ENCODE results near the gene MTREX.

Gene MTREX

GRCh38 chr5:55343609-55344008 lies 35.8 kb downstream of the MTREX start:
- Histone ChIP-seq H3K36me3 (peaks cover 71% of the 10 kb centered on the region), H3K9me3 (no peaks in the 10 kb centered on the region), H3K4me3 (ENCODE audit: low read depth, low read length) (no peak overlapping the region), H3K4me1 (no peaks in the 10 kb centered on the region), H3K27me3 (no peaks in the 10 kb centered on the region)
- DNase-seq: no peak
- no peak for TF ChIP-seq CTCF (IDR thresholded peaks at IDR 0.05; ENCODE audit: low read depth, low read length)

DNA sequence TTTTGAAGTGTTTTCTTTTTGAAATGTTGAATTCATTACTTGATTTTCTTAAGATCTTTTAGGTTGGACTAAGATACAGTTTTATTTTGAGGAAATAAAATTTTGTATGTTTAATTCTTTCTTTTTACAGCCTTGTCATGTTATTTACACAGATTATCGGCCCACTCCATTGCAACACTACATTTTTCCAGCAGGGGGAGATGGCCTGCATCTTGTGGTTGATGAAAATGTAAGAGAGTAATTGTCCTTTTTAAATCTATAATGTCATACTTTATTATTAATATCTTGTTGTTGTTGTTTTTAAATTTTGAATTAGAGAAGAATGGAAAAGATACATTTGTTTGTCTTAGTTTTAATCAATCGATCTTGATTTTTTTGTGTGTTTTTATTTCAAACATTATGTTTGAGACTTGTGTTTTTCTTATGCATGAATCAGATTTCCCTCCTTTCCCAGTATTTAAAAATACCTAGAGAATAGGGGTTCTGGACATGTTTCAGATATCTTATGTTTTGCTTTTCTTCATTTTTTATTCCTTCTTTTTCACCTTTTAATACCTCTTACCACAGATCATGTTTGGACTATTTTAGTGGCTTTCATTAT lies 36.7 kb downstream of the MTREX start:
- Histone ChIP-seq H3K4me1 (no peaks in the 10 kb centered on the region), H3K36me3 (peaks cover 69% of the 10 kb centered on the region), H3K9me3 (no peaks in the 10 kb centered on the region), H3K4me3 (ENCODE audit: low read depth, low read length) (no peak overlapping the region), H3K27me3 (no peaks in the 10 kb centered on the region)
- TF ChIP-seq CTCF (IDR thresholded peaks at IDR 0.05; ENCODE audit: low read depth, low read length): peak; percentile 88
- DNase-seq: peak; percentile 59

DNA sequence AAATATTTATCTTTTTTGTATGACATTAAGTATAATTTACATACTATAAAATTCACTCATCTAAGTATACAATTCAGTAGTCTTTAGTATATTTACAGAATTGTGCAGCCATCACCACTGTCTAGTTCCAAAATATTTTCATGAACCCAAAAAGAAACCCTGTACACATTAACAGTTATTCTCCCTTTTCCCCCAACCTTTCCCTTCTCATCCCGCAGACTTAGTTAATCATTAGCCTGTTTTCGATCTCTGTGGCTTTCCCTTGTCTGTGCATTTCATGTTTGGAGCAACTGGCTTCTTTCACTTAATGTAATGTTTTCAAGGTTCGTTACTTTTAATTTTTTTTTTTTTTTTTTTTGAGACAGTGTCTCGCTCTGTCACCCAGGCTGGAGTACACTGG lies 37.5 kb downstream of the MTREX start:
- no peak overlapping the region for H3K4me3 ChIP-seq (ENCODE audit: low read depth, low read length)
- H3K9me3 ChIP-seq: no peaks in the 10 kb centered on the region
- no peak for TF ChIP-seq CTCF (IDR thresholded peaks at IDR 0.05; ENCODE audit: low read depth, low read length)
- H3K36me3 ChIP-seq: peaks cover 72% of the 10 kb centered on the region
- DNase-seq: no peak
- no peaks in the 10 kb centered on the region for H3K27me3 ChIP-seq
- no peaks in the 10 kb centered on the region for H3K4me1 ChIP-seq

DNA sequence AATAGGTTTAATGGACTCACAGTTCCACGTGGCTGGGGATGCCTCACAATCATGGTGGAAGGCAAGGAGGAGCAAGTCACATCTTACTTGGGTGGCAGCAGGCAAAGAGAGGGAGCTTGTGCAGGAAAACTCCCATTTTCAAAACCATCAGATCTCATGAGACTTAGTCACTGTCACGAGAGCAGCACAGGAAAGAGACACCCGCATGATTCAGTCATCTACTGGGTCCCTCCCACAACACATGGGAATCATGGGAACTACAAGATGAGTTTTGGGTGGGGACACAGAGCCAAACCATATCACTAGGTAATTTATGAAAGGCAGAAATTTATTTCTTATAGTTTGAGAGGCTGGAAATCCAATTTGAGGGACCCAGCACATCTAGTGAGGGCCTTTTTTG lies 40.0 kb downstream of the MTREX start:
- DNase-seq: no peak
- peaks cover 79% of the 10 kb centered on the region for H3K36me3 ChIP-seq

DNA sequence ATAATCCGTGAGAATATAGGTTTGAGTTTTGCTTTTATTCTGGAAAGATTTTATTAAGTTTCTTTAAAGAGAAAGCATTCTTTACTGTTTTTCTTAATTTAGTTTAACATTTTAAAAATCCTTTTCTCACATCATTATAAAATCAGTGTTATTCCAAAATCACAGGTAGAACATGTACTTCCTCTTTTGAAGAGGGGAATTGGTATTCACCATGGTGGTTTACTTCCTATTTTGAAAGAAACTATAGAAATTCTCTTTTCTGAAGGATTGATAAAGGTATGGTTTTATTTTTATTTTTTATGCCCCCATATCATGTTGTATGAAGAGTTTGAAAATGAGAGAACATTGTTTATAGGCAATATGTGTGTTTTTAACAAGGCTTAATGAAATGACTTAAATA lies 43.0 kb downstream of the MTREX start:
- Histone ChIP-seq H3K36me3 (peaks cover 81% of the 10 kb centered on the region), H3K4me3 (ENCODE audit: low read depth, low read length) (no peak overlapping the region), H3K9me3 (no peaks in the 10 kb centered on the region), H3K27me3 (no peaks in the 10 kb centered on the region), H3K4me1 (no peaks in the 10 kb centered on the region)
- DNase-seq: no peak
- TF ChIP-seq CTCF (IDR thresholded peaks at IDR 0.05; ENCODE audit: low read depth, low read length): no peak

More for the DNA sequence above, 40.0 kb downstream of the MTREX start:
- no peaks in the 10 kb centered on the region for H3K9me3 ChIP-seq
- H3K4me3 ChIP-seq (ENCODE audit: low read depth, low read length): no peak overlapping the region
- no peaks in the 10 kb centered on the region for H3K4me1 ChIP-seq
- H3K27me3 ChIP-seq: no peaks in the 10 kb centered on the region
- TF ChIP-seq CTCF (IDR thresholded peaks at IDR 0.05; ENCODE audit: low read depth, low read length): no peak

DNA sequence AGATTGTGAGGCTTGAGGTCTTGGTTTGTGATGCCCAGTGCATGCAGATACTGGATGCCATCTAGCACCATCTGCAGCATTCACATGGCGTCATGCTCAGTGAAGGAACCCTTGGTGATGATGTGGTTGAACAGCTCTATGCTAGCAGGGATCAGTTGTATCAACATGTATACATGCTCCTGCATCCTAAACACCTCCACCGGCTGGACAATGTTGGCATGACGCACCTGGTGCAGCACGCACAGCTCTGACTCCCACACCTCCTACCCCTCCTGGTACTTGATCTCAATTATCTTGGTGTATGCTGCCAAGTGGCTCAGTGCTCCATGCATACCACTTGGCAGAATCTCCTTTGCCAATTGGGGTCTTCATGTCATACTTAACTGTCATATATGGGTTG lies 49.1 kb downstream of the MTREX start:
- no peaks in the 10 kb centered on the region for H3K4me1 ChIP-seq

More for the DNA sequence above, 49.1 kb downstream of the MTREX start:
- Histone ChIP-seq H3K36me3 (peaks cover 75% of the 10 kb centered on the region), H3K9me3 (no peaks in the 10 kb centered on the region), H3K27me3 (no peaks in the 10 kb centered on the region), H3K4me3 (ENCODE audit: low read depth, low read length) (no peak overlapping the region)
- no peak for DNase-seq
- no peak for TF ChIP-seq CTCF (IDR thresholded peaks at IDR 0.05; ENCODE audit: low read depth, low read length)
